ENCODE results near the gene CMTM6. TPM values are rescaled to one million over a fixed set of nuclear protein-coding genes. Genes with fewer than 3 reads are reported as not detected.
A peak's percentile ranks its signal among the peaks of the same experiment; 100 is the strongest.

The CMTM6 gene
- total and polyA plus RNA-seq, 9 of the 15 experiments (the other 6 are each of a cell fraction or from before 2014, with no cell fraction given) = 8.9 to 39.7 (median 19.5) TPM

DNA sequence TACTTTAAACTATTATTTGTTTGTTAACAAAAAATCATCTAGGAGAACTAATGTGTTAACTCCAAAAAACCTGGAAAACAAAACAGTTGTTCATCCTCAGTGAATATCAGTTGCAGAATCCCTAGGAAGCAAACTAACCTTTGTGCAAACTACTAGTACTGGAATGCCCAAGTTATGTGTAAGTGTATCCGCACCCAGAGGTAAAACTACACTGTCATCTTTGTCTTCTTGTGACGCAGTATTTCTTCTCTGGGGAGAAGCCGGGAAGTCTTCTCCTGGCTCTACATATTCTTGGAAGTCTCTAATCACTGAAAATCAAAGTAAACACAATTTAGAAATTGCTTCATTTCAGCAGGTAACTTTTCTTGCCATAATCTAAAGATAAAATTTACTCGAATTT, 38.2 kb upstream of the CMTM6 start:
- POLR2A ChIA-PET = no interaction called here

More for the DNA sequence above, 38.2 kb upstream of the CMTM6 start:
- Histone ChIP-seq H2AFZ (ENCODE audit: low read depth, low read length) (no peak overlapping the region), H3K9me1 (ENCODE audit: control insufficient read depth, insufficient read depth, low read length) (no peaks in the 10 kb centered on the region), H3K27ac (ENCODE audit: extremely low read depth, low read depth, low read length) (no peak overlapping the region), H3K79me2 (ENCODE audit: control insufficient read depth, insufficient read depth, low read length) (peaks cover 10% of the 10 kb centered on the region; the same call in 2 of the 3 replicates), H3K9me3 (replicated peaks; ENCODE audit: control insufficient read depth, insufficient read depth, low read depth, low read length) (no peaks in the 10 kb centered on the region), H3K36me3 (ENCODE audit: control insufficient read depth, insufficient read depth, low read length) (peaks cover 58% of the 10 kb centered on the region), H3K4me3 (no peak overlapping the region), H3K9ac (ENCODE audit: insufficient read depth in 1 of 2, low read depth in 2 of 2, low read length in 2 of 2) (no peak overlapping the region), H4K20me1 (replicated peaks; ENCODE audit: control insufficient read depth, insufficient read depth, low read length) (no peaks in the 10 kb centered on the region), H3K4me1 (replicated peaks in 1 of 2; ENCODE audit: control insufficient read depth in 2 of 2, insufficient read depth in 2 of 2, low read length in 2 of 2) (no peaks in the 10 kb centered on the region), H3K4me2 (ENCODE audit: insufficient read depth, low read length) (no peak overlapping the region), H3K27me3 (ENCODE audit: control insufficient read depth in 2 of 2, insufficient read depth in 2 of 2, low read length in 2 of 2) (no peaks in the 10 kb centered on the region)
- intact Hi-C loops (cut with micrococcal nuclease) (no loop called here), in situ Hi-C loops (cut with MboI) (no loop called here)
- 69% methylated on average over 4 of the region's 4 CpGs for WGBS (ENCODE audit: insufficient coverage, low coverage, missing lambda C conversion rate)
- CTCF ChIA-PET (ENCODE audit: low intra/inter-chr PET ratio) = interaction anchor here (0.7 kb wide), 1 partner anchor 135 kb away, joined by 5 read pairs; no protein-coding TSS in a partner anchor
- DNase-seq (ENCODE audit: extremely low read depth in 1 of 4, low spot score in 3 of 4) = no peak
- TF ChIP-seq KDM4B (IDR thresholded peaks at IDR 0.05; ENCODE audit: borderline replicate concordance in 2 of 2, low read depth in 1 of 2) = no peak
- TF ChIP-seq ZNF512 (tag; IDR thresholded peaks at IDR 0.05) = no peak
- TF ChIP-seq ZNF143 (CRISPR knock-in tag; IDR thresholded peaks at IDR 0.05) = no peak
- no peak for TF ChIP-seq IRF2 (CRISPR knock-in tag; IDR thresholded peaks at IDR 0.05)
- ATAC-seq = no peak
- BruUV-seq (replicated peaks) = no TSS peak
- FAIRE-seq = peak; percentile 23

Data from K562 (cell line).